ENCODE measurements around the gene ANAPC15. TPM values are rescaled to one million over a fixed set of nuclear protein-coding genes. Genes with fewer than 3 reads are reported as not detected.

ANAPC15 gene
- total RNA-seq, 1 experiment from 2014 or later, result 98.6 TPM

- no TSS peak for BruUV-seq (replicated peaks)
- CTCF ChIA-PET, result interaction anchor here (1.0 to 4.7 kb wide), 3 partner anchors 58 to 345 kb away, joined by 3 to 43 read pairs (median 3); no protein-coding TSS in a partner anchor
Measured at GRCh38 chr11:72085621-72086351, 26.7 kb downstream of the ANAPC15 start.

GRCh38 chr11:72084965-72085364 lies 27.5 kb downstream of the ANAPC15 start:
- no peak for DNase-seq
- Histone ChIP-seq H3K4me1 (peaks cover 10% of the 10 kb centered on the region), H3K9me3 (no peaks in the 10 kb centered on the region), H3K4me3 (ENCODE audit: low read depth, low read length) (no peak overlapping the region), H3K36me3 (ENCODE audit: control insufficient read depth, insufficient read depth, low read length) (no peaks in the 10 kb centered on the region), H3K27me3 (replicated peaks; ENCODE audit: control insufficient read depth, insufficient read depth, low read length) (no peaks in the 10 kb centered on the region)
- BruUV-seq (replicated peaks), result no TSS peak
- H3K4me1 Mint-ChIP-seq (ENCODE audit: low read depth, unreplicated experiment), result peaks cover 22% of the 10 kb centered on the region
- ChIA-PET CTCF (interaction anchor here (0.7 to 4.7 kb wide), 3 partner anchors 9 to 346 kb away, joined by 3 to 43 read pairs (median 8); no protein-coding TSS in a partner anchor), POLR2A (no interaction called here)
- no peak for TF ChIP-seq CTCF (IDR thresholded peaks at IDR 0.05; ENCODE audit: insufficient read depth in 1 of 2, low read depth in 1 of 2, low read length in 1 of 2, severe bottlenecking in 1 of 2, unreplicated experiment in 1 of 2)
- H3K4me3 Mint-ChIP-seq (ENCODE audit: unreplicated experiment), result no peak overlapping the region
- H3K36me3 Mint-ChIP-seq (ENCODE audit: insufficient read depth, unreplicated experiment), result peaks cover 11% of the 10 kb centered on the region
- H3K9me3 Mint-ChIP-seq (ENCODE audit: unreplicated experiment), result no peaks in the 10 kb centered on the region
- no peaks in the 10 kb centered on the region for H3K27me3 Mint-ChIP-seq (ENCODE audit: insufficient read depth, unreplicated experiment)
- H3K27ac Mint-ChIP-seq (ENCODE audit: unreplicated experiment), result no peak overlapping the region
- intact Hi-C loops (cut with micrococcal nuclease; ENCODE audit: unreplicated experiment), result loop anchor here (5.0 kb wide), 1 partner anchor 347 kb away; the partner anchor contains the start of gene CLPB

More at GRCh38 chr11:72085621-72086351, 26.7 kb downstream of the ANAPC15 start:
- H3K4me1 Mint-ChIP-seq (ENCODE audit: low read depth, unreplicated experiment), result peaks cover 17% of the 10 kb centered on the region
- POLR2A ChIA-PET, result interaction anchor here (1.2 kb wide), 1 partner anchor 137 kb away, joined by 4 read pairs; no protein-coding TSS in a partner anchor
- no peak overlapping the region for H3K4me3 Mint-ChIP-seq (ENCODE audit: unreplicated experiment)
- H3K27me3 Mint-ChIP-seq (ENCODE audit: insufficient read depth, unreplicated experiment), result no peaks in the 10 kb centered on the region
- no peak for TF ChIP-seq CTCF (IDR thresholded peaks at IDR 0.05; ENCODE audit: insufficient read depth in 1 of 2, low read depth in 1 of 2, low read length in 1 of 2, severe bottlenecking in 1 of 2, unreplicated experiment in 1 of 2)
- H3K9me3 Mint-ChIP-seq (ENCODE audit: unreplicated experiment), result no peaks in the 10 kb centered on the region
- Histone ChIP-seq H3K36me3 (ENCODE audit: control insufficient read depth, insufficient read depth, low read length) (no peaks in the 10 kb centered on the region; the same call in 1 of the 2 replicates), H3K9me3 (no peaks in the 10 kb centered on the region), H3K4me3 (ENCODE audit: low read depth, low read length) (no peak overlapping the region), H3K27me3 (replicated peaks; ENCODE audit: control insufficient read depth, insufficient read depth, low read length) (no peaks in the 10 kb centered on the region), H3K4me1 (peaks cover 10% of the 10 kb centered on the region)
- H3K27ac Mint-ChIP-seq (ENCODE audit: unreplicated experiment), result no peak overlapping the region
- H3K36me3 Mint-ChIP-seq (ENCODE audit: insufficient read depth, unreplicated experiment), result peaks cover 3% of the 10 kb centered on the region
- intact Hi-C loops (cut with micrococcal nuclease; ENCODE audit: unreplicated experiment), result no loop called here
- no peak for DNase-seq

GRCh38 chr11:72084076-72084475 lies 28.4 kb downstream of the ANAPC15 start:
- no peak for TF ChIP-seq CTCF (IDR thresholded peaks at IDR 0.05; ENCODE audit: insufficient read depth in 1 of 2, low read depth in 1 of 2, low read length in 1 of 2, severe bottlenecking in 1 of 2, unreplicated experiment in 1 of 2)
- Mint-ChIP-seq H3K4me3 (ENCODE audit: unreplicated experiment) (no peak overlapping the region), H3K36me3 (ENCODE audit: insufficient read depth, unreplicated experiment) (peaks cover 11% of the 10 kb centered on the region), H3K27ac (ENCODE audit: unreplicated experiment) (no peak overlapping the region), H3K27me3 (ENCODE audit: insufficient read depth, unreplicated experiment) (no peaks in the 10 kb centered on the region), H3K4me1 (ENCODE audit: low read depth, unreplicated experiment) (peaks cover 22% of the 10 kb centered on the region), H3K9me3 (ENCODE audit: unreplicated experiment) (no peaks in the 10 kb centered on the region)
- ChIA-PET CTCF (interaction anchor here (4.7 kb wide), 1 partner anchor 59 kb away, joined by 43 read pairs; no protein-coding TSS in a partner anchor), POLR2A (no interaction called here)
- intact Hi-C loops (cut with micrococcal nuclease; ENCODE audit: unreplicated experiment), result loop anchor here (5.0 kb wide), 1 partner anchor 348 kb away; the partner anchor contains the start of gene CLPB
- H3K4me3 ChIP-seq (ENCODE audit: low read depth, low read length), result no peak overlapping the region
- DNase-seq, result no peak
- BruUV-seq (replicated peaks), result no TSS peak
- H3K4me1 ChIP-seq, result peaks cover 12% of the 10 kb centered on the region
- no peaks in the 10 kb centered on the region for H3K27me3 ChIP-seq (replicated peaks; ENCODE audit: control insufficient read depth, insufficient read depth, low read length)
- no peaks in the 10 kb centered on the region for H3K9me3 ChIP-seq
- H3K36me3 ChIP-seq (ENCODE audit: control insufficient read depth, insufficient read depth, low read length), result no peaks in the 10 kb centered on the region

All from Caco-2 (cell line).